ENCODE measurements around the gene GTF2H2.
"Not testable (repeated sequence)": the region's sequence is repeated elsewhere in the genome, so short reads cannot be mapped to it uniquely, and the experiment has no call there.

GTF2H2 gene

DNA sequence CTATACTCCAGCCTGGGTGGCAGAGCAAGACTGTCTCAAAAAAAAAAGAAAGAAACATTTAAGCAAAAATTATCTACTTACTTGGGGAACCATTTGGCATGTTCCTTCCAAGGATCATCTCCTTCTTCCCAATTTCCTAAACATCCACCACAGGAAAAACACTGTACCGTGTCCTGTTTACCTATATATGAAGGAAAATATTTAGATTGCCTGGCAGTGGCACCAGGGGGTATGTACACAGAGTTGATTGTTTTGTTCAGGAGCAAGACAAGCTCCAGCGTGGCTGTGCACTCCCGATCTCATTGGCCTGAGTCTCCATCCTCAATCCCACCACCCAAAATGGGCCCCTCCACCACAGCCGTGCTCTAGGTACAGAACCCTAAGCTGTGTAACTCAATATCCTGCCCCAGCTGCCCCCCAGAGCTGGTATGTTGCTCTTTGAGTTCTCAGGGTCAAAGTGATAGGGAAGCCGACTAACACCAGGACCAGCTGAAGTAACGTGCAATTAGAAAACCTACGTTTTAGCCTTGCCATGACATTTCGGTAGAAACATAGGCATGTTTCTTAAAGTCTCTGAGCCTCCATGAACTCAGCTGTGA is 56.2 kb downstream of the GTF2H2 start:
- no peak for DNase-seq

DNA sequence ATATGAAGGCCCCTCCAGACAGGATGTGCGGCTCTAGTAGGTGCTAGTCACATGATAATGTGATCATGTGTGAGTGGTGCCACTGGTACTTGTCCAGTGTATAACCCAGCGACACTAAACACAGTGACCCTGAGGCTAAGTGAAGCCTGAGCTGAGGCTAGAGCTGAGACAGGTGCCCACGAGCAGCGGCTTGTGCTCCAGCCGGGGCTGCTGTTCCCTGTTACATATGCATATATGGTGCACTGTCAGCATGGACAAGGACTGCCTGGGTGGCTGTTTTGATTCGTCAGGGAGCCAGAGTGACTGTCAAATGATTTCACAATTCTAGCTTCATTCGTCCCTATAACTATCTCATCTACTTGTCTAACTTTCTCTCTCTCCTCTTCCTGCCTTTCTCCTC is 60.5 kb downstream of the GTF2H2 start:
- DNase-seq = not testable (repeated sequence)

Measured in NCI-H1694 treated with DMSO at 0.1 percent for 48 hours (cell line).